EH (cell line): ENCODE results near the gene GOLGA8K.
"Not testable (repeated sequence)": the region's sequence is repeated elsewhere in the genome, so short reads cannot be mapped to it uniquely, and the experiment has no call there.

ENCODE experiments used
- DNase-seq: peaks from one replicate; pipeline ENCODE4 v3.0.0-alpha.2; 2015; ENCODE audit warnings: low read depth

Gene GOLGA8K

DNA sequence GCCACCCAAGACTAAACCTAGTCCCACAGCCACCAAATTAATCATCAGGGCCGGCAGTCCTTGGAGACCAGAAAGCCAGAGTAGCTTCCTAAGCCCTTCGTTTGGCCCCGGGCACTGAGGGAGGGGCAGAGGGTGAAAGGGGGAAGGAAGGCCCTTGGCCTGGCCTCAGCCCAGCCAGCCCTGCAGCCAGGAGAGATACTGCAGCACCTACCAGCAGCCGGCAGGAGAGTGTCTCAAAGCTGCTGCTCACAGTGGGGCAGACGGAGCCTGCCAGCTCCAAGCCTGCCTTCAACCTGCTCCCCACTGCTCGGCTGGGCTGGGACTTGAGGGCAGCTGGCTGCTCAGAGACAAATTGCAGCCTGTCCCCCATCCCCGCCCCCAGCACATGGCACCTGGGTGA, 50.3 kb downstream of the GOLGA8K start:
- not testable (repeated sequence) for DNase-seq

DNA sequence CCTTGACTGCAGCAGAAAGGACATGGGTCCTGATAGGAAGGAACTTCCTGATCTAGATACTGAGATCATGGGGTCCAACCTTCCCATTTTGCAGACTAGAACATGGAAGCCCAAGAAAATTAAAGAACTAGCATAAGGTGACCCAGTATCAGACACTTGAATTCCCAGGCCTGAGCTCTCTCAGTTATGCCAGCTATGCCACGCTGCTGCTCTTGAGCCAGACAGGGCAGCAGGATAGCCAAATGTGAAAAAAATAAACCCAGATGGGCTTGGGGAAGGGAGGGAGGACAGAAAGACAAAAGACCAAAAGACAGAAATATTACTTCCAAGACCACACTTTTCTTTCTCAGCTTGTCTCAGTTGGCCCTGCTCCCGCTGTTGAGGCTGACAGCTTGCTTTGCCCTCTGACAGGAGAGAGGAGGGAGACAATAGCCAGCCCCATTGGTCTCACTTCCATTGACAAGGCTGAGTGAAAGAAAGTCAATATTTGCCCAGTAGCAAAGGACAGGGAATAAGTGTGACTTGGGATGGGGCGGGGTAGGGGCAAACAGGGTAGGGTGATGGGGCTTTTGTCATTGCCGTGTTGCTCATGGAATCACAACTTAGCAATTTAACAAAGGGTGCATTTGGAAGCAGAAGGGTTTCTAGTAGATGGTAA, 52.4 kb downstream of the GOLGA8K start:
- not testable (repeated sequence) for DNase-seq

DNA sequence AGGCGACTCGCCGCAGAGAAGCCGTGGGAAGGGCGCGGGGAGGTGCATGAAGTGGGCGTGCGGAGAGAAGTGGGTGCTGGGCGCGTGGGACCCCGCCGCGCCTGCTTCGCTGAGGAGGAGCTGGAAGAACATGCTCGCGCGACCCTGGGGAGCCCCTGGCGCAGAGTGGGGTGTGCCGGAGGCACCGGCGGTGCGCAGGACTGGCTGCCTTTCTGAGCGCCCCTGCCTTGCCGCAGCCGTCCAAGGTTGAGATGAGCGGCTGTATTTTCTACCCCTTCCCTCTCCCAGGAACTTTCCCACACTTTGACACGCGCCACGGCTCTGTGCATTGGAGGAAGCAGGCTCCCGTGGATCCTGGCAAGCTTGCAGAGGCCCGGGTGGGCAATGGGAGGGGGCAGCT, 56.1 kb downstream of the GOLGA8K start:
- not testable (repeated sequence) for DNase-seq

DNA sequence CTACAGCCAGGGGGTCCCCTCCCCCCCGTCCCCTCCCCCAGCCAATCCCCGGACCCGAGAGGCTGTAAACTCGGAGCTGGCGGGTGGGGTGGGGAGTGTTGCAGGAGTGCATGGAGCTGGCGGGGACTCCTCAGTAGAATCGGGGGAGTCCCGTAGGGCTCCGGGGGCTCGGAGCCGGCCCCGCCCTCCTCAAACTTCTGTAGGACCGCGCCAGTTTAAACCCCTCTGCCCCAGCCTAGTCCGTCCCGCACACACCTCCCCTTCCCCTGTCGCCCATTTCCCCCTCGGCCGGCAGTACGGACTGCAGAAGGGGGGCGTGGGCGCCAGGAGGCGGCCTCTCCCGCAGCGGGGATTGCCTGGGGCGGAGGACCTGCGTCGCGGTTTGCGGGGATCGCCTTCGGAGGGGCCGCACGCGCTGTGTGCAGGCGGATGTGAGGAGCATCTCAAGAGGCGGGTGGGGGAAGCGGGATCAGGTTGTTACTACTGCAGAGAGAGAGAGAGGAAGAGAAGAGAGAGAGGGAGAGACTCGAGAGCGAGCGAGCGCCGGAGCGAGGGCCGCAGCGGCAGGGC, 57.0 kb downstream of the GOLGA8K start:
- DNase-seq: not testable (repeated sequence)

- not testable (repeated sequence) for DNase-seq
Observed at GRCh38 chr15:32343921-32344320, 59.2 kb downstream of the GOLGA8K start.
